T-helper 2 cell treated with Interferon-gamma antibody and Interleukin-4, amounts not matched to agents 100 ng/mL and 5 ng/mL, for 36 hours (primary cell): Measurements from ENCODE around the gene THRB. TPM values are rescaled to one million over a fixed set of nuclear protein-coding genes. Genes with fewer than 3 reads are reported as not detected.

Experiments
- intact Hi-C: fragments of 100-400 bp; cut with micrococcal nuclease; formaldehyde crosslinking; loops from one replicate; pipeline ENCODE4 v1.15.1; 2023
- total RNA-seq: library from RNA; stranded (reverse); gene quantifications from 2 replicates; pipeline ENCODE4 v1.2.3, GENCODE V29; 2022

The THRB gene
- total RNA-seq, 1 donor from 2014 or later, result not detected

DNA sequence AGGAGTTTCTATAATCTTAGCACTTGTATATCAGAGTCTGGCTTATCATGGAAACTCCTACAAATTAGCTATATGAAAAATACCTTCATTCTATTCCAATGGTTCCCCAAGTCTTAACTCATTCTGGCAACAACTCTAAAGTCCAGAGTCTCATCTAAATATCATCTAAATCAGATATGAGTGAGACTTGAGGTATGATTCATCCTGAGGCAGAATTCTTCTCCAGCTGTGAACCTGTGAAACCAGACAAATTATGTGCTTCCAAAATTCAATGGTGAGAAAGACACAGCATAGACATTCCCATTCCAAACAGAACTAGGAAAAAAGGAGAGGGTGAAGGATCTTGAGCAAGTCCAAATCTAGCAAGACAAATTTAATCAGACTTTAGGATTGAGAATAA, 138.8 kb downstream of the THRB start:
- intact Hi-C loops, result no loop called here

DNA sequence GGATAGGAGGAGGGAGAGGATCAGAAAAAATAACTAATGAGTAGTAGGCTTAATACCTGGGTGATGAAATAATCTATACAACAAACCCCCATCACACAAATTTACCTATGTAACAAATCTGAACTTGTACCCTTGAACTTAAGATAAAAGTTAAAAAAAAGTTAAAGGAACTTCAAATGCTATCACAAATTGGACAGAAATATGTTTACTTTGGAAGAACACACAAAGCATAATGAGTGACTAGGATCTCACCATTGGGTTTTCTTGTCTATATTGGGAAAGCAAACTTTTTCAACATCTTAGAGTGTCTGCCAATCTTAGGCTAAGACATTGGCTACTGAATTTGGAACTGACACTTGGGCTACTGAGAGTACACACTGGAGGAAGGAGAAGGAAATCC, 140.4 kb downstream of the THRB start:
- intact Hi-C loops, result no loop called here

DNA sequence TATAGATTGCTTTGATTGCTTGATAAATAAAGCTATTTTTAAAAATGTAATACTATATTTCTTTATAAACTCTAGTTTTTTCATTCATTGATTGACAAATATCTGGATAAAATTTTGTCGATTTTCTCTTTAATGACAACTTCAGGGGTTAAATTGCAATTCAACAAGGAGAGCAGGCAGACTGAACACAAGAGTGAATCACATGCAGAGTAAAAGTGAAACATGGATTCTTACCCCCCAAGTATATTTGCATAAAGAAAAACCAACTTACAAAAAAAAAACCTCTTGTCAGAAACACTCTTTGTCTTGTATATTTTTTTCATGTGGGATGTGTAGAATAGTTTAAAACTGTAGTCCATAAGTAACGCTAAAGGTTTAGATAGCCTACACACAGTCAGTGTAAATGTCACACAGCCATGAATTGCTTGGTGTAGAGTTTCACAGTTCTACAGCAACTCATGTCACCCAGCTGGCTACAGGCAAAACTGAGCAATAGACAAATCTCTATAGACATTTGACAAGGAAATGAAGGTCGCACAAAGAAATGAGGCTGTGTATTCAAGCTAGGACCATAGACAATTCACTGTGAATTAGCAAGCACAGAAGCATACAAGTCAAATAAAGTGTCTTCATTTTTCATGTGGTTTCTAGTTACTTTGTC, 141.6 kb downstream of the THRB start:
- intact Hi-C loops, result no loop called here

- intact Hi-C loops, result no loop called here
These were observed 142.7 kb downstream of the THRB start for GRCh38 chr3:24351779-24352469.

- intact Hi-C loops, result no loop called here
These were observed 145.2 kb downstream of the THRB start for GRCh38 chr3:24349367-24350019.

DNA sequence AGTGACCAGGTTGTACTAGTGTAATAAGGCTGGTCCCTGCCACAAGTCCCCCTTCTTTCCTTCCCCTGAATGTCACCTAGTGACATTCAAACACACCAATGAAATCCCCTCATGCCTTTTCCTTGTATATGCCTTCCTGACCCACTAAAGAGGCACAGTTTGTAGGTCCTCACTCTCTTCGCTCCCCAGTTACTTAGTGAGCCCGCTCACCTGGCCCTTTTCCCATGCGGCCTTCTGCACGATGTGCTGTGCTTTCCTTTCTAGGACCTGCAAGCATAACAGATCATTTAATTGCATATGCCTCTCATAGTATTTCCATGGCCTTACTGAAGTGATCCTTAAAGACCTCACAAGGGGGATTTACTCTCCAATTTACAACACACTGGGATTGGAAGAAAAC, 146.3 kb downstream of the THRB start:
- intact Hi-C loops, result no loop called here

GRCh38 chr3:24344784-24345439, 149.7 kb downstream of the THRB start:
- intact Hi-C loops, result no loop called here

- intact Hi-C loops, result no loop called here
These were observed 151.4 kb downstream of the THRB start for GRCh38 chr3:24343084-24343783.

- intact Hi-C loops, result no loop called here
These were observed 152.4 kb downstream of the THRB start for GRCh38 chr3:24342275-24342674.

DNA sequence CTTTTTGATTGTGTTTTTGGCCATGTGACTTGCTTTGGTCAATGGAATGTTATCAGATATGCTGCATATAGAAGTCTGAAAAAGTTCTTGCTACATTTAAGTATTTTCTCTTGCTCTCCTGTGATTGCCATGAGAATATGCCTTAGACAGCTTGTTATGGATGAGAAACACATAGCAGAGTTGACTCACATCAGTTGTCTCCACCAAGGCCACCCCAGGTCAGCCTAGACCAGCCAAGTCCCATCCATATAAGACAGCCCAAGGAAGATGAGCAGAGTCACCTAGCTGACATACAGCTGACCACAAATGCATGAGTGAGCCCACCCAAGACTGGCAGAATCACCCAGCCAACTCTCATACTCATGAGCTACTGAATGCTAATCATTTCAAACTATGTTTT, 153.0 kb downstream of the THRB start:
- intact Hi-C loops, result no loop called here

DNA sequence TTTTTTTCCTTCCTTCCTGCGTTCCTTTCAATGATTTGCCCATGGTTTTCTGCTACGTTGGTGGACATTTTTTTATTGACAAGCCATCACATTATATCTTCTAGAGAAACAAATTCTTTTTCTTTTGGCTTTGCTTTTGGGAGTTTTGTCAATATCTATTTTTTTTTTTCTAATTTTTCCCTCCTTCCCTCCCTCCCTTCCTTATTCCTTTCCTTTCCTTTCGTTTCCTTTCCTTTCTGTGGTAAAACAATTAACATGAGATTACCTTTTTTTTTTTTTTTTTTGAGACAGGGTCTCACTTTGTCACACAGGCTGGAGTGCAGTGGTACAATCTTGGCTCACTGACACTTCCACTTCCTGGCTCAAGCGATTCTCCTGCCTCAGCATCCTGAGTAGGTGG, 153.7 kb downstream of the THRB start:
- intact Hi-C loops, result no loop called here

DNA sequence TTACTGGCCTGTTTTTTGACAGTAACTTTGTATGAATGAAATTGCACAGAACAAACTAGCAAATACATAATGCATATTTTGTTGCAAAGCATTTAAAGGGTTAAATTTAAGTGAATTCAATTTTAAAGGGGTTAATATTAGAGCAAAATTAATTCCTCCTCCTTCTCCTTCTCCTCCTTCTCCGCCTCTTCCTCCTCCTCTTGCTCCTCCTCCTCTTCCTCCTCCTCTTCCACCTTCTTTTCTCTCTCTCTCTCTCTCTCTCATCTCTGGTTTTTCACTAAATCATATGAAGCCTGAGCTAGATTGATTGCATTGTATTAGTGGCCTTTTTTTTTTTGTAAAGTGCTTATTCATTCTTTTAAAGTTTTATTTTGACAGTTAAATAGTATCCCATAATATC, 154.5 kb downstream of the THRB start:
- intact Hi-C loops, result no loop called here

DNA sequence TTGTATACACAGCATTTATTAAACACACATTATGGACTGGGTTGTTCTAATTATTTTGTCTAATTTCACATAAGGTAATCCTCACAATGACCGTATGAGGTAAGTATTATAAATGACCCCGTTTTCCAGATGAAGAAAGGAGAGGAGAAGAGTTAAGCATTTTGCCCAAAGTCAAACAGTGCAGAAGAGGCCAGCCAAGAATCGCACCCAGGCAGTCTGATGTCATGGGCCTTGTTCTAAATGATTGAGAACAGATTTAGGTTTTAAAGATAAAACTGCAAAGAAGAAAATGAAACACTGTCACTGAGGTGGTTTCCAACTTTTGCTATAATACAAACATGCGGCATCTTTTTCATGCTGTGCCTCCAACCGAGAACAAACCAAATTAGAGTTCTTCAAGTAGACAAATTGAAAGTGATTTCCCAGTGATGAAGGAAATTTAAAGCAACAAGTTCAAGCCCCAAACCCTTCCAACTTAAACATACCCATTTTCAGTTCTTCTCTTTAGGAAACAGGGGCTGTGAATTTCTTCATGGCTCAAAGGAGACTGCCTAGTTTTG, 155.3 kb downstream of the THRB start:
- intact Hi-C loops, result no loop called here

DNA sequence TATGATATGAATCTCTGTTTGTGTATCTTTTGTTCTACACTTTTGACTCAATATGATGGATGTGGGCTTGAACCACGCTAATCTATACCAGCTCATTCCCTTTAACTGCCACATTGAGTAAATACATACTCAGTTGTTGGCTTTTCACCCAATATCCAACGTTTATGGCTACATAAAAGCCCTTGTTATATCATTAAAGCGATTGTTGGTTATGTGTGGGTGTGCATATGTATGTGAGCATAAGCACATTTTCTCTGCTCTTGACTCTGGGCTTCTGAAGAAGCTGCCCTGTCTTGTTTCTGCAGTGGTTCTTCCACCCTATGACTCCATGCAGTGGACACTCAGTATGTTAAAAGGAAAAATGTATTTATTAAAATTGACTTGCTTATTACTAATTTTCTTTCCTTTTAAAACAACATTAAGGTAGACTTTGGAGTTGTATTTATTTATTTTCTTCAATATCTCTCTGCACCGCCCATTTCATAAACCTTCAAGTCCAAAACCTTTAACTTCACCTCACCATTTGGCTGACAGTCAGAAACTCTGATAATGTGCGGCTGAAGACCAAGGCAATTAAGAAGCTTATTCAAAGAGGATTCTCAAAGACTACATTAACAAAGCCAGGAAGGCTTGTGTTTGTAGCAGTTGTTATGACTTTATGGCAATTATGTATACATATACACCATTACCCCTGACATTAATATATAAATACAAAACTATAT, 156.1 kb downstream of the THRB start:
- intact Hi-C loops, result no loop called here

- intact Hi-C loops, result no loop called here
These were observed 158.5 kb downstream of the THRB start for GRCh38 chr3:24336101-24336500.

DNA sequence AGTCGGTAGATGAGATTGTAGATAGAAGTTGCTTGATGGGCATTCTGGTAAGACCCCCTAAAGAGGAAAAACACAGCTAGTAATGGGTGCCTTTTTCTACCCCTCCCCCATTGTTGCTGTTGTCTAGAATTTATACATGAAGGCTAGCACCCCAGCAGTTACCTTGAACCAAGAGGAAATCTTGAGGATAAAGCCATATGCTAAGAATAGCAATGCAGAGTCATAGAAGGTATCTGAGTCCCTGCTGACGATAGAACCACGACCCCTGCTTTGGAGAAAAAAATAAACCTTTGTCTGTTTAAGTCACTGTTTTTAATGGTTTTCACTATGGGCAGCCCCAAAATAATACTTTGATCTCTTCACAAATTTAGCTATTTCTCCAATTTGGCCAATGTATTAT, 162.6 kb downstream of the THRB start:
- intact Hi-C loops, result no loop called here

GRCh38 chr3:24323272-24323671, 171.4 kb downstream of the THRB start:
- intact Hi-C loops, result no loop called here

DNA sequence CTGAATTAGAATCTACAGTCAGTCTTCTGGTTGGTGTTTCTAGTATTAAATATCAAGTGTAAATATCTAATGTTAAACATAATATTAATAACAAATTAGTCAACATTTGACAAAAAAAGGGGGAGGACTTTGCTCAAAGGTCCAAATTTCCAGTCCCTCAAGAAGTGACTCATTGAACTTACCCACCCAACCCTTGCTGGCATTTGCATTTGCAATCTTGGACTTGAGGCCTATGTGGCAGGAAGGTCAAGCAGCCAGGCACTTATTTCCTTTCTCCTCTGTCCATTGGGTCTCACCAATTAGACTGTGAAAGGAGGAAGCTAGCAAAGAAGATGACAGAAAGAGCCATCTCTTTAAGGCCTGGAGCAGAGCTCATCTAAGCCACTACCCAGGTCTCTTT, 174.0 kb downstream of the THRB start:
- intact Hi-C loops, result no loop called here

- intact Hi-C loops, result no loop called here
These were observed 175.9 kb downstream of the THRB start for GRCh38 chr3:24318677-24319287.

DNA sequence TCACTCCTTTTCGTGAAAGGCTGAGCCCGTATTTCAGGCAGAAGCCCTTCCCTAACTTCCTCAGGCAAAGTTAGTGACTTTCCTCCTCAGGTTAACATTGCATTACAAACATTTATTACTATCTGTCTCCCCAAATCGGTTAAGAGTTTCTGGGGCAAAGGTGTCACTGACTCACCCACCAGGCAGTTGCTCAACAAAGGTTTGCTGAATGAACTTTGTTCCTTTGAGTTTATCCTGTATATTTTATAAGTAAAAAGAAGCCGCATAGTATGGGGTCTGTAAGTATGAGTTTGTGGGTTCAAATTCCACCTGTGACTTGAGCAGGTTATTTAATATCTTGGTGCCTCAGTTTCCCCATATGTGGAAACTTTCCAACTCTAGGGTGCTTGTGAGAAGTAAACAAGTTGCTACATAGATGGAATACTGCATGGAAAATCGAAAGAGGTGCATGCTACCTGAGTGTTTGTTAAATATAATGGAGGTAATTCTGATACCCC, 177.7 kb downstream of the THRB start:
- intact Hi-C loops, result no loop called here
